HG03175 (cell line): ENCODE measurements around the gene CDH18.

Experiments used
- ATAC-seq: cut with Tn5 transposase; IDR thresholded peaks from one replicate; pipeline ENCODE4 v1.9.1; 2021; ENCODE audit warnings: mild to moderate bottlenecking, moderate library complexity; ENCODE audit not compliant: unreplicated experiment

The CDH18 gene

DNA sequence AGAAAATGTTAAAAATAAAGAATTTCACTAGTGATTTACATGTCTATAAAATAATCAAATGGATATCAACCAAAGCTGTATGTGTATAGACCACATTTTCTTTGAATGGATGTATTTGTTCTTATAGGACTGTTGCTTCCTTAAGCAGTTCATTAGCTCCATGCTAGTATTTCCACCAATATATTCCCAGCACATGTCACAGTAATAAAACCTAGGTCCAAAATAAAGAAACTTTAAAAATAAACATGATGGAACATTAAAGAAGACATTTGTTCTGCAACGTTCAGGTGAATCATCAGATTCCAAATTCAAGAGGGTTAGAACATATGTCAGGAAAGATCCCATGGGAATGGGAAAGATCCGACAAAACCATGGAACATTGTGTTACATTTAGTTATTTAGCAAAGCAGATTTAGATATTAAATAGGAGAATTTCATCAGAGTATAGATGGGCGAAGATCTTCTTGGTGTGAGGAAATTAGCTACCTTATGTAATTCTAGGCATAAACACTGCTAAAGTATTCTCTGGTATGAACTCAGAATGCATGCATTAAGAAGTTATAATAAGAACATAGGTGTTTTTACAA, 490.7 kb downstream of the CDH18 start:
- no peak for ATAC-seq

DNA sequence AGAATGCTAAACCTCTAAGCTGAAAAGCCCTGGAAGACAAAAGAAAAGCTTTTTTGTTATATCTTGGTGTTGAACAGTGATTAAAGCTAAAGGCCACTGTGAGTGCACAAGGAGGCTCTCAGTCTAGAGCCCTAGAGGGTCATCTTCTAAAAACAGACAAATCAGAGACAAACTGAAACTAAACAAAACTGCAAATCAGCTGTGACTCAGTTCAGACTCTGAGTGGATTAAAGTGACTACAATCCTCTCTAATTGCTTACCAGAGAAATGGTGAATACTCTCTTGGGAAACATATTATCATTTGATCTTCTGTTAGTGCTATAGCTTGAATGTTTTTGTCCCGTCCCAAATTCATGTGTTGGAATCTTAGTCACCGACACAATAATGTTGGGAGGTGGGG, 491.9 kb downstream of the CDH18 start:
- no peak for ATAC-seq

DNA sequence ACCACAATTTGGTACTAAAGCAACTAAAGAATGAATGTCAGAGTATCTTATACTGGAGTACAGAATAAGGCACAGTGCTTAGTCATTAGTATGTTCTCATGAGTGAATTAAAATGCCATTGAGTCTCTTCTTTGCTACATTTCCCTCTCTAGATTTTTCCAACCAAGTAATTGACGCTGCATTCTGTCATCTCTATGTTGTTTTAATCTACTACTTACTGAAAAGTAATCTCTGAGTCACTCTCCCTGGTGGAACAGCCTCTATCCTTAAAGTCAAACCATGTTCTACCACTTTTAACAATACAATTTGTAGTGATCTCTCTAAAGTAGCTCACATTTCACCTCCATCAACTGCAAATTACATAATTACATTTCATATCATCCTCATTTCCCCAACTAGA, 495.1 kb downstream of the CDH18 start:
- ATAC-seq: no peak

DNA sequence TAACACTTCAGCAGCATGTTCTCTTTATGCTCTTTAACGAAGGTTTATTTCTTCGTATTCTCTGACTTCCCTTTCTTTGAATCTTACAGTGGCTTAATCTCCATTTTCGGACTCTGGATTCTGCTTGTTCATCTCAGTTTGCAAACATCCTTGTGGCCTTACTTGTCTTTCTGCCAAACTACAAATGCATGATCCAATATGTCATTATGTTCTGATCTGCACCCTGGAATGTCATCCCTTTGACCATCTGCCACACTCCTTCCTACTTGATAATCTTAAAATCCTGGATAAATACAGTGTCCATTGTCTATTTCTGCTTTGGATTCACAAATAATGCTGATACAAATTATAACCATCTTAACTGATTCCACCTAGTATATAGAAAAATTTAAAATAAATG, 499.2 kb downstream of the CDH18 start:
- no peak for ATAC-seq

DNA sequence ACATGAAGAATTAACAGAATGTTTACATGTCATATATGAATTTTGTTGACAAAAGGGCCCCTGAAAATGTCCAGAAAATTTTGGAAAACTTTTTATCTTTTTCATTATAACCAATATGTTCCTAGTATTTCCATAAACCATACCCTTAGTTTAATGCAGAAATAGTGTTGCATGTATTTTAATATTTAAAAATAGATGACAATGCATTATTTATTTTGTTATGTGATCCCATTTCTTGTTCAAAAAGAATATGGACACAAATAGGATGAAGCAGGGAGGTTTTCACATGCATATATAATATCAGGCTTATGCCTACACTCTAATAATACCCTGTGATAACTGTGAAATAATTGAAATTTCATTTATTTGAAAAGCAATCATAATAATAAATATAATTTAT, 500.5 kb downstream of the CDH18 start:
- no peak for ATAC-seq

DNA sequence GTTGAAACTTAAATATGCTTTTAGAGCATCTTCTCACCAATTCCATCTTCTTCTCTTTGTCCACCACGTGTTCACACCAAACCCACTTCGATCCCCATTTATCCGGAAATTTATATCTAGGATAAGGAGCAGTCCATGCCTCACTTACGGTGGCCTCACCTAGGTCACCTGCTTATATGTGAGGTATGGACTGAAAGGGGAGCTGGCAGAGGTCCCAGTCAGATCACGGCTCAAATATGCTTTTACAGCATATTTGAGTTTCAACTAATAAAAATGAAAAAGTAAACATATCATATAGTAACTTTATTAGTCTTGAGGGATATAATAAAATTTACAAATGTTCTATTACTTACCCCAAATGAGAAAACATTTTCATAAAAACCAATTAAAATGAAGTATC, 508.4 kb downstream of the CDH18 start:
- ATAC-seq: no peak

DNA sequence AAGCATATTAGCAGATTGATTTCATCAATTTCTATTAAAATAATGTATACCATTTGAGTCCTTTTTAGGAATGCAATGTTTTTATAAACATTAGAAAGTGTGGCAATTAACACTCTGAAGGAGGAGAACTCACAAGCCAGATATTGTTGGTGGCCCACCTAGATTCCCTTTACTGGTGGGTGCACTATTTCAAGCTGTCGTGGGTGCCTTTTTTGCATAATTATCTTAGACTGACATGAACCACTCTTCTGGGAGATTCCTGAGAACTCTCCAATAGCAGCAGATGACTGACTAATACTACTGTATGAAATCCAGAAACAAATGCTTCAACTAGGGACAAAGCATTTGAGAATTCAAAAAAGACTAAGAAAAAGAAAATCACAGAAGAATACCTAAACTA, 526.0 kb downstream of the CDH18 start:
- ATAC-seq: no peak

DNA sequence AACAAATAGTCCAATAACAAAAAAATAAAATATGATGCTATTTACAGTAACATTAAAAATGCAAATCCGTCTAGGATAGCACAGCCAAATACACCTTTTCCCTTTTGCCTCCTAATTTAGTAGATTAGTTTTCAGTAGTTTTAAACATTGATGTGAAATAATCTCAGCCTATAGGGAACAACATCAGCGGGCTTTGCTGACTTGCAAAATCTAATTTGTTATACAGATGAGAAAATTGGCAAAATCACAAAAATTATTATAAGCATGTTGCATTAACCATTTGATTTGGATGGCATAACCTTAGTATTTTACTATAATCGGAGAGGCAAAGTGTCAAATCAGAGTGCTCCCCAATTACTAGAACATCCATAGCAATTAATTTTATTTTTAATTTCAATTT, 563.5 kb downstream of the CDH18 start:
- ATAC-seq: no peak
